Neural cell (in vitro differentiated cells): ENCODE data around the gene TBC1D32. TPM values are rescaled to one million over a fixed set of nuclear protein-coding genes. Genes with fewer than 3 reads are reported as not detected.
"Not testable (repeated sequence)": the region's sequence is repeated elsewhere in the genome, so short reads cannot be mapped to it uniquely, and the experiment has no call there.

Experiments
- H2AFZ ChIP-seq: fragments of 200-600, 300-800 bp; sonication (generic), shearing (Covaris generic); 2 replicates; pipeline ENCODE4 v1.6.0; 2014; ENCODE audit warnings: low read depth, mild to moderate bottlenecking, antibody characterized with exemption, low read length, moderate library complexity
- H3F3A ChIP-seq: fragments of 200-600 bp; shearing (Covaris generic); 2 replicates; pipeline ENCODE4 v1.6.1; 2016; ENCODE audit warnings: mild to moderate bottlenecking, moderate library complexity, mixed read lengths, antibody characterized with exemption, low read length; ENCODE audit not compliant: insufficient read depth, poor library complexity, severe bottlenecking
- H3K27ac ChIP-seq: fragments of 200-600, 300-800 bp; sonication (generic), shearing (Covaris generic); 2 replicates; pipeline ENCODE4 v1.5.1; 2014; ENCODE audit warnings: mild to moderate bottlenecking, low read length, moderate library complexity
- H3K27me3 ChIP-seq: fragments of 300-800, 200-600 bp; sonication (generic), shearing (Covaris generic); 2 replicates; pipeline ENCODE4 v1.6.0; 2014; ENCODE audit warnings: mild to moderate bottlenecking, low read depth, low read length, moderate library complexity; ENCODE audit not compliant: insufficient read depth
- H3K36me3 ChIP-seq: fragments of 300-800, 200-600 bp; sonication (generic), shearing (Covaris generic); 2 replicates; pipeline ENCODE4 v1.5.1; 2014; ENCODE audit warnings: mild to moderate bottlenecking, antibody characterized with exemption, low read length, moderate library complexity; ENCODE audit not compliant: insufficient read depth
- H3K4me2 ChIP-seq: fragments of 300-800, 200-600 bp; sonication (generic), shearing (Covaris generic); 2 replicates; pipeline ENCODE4 v1.6.0; 2014; ENCODE audit warnings: mild to moderate bottlenecking, low read length
- H3K4me3 ChIP-seq: fragments of 300-800, 200-600 bp; sonication (generic), shearing (Covaris generic); 2 replicates; pipeline ENCODE4 v1.5.1; 2014; ENCODE audit warnings: mild to moderate bottlenecking, low read length, moderate library complexity
- H3K79me2 ChIP-seq: fragments of 200-600 bp; shearing (Covaris generic); replicated peaks from 2 replicates; pipeline ENCODE4 v1.6.0; 2014; ENCODE audit warnings: mild to moderate bottlenecking, low read length, moderate library complexity; ENCODE audit not compliant: insufficient read depth
- H3K9ac ChIP-seq: fragments of 300-800, 200-600 bp; sonication (generic), shearing (Covaris generic); 2 replicates; pipeline ENCODE4 v1.6.1; 2016; ENCODE audit warnings: mild to moderate bottlenecking, low read length, mixed read lengths
- H3K9me2 ChIP-seq: fragments of 200-600 bp; shearing (Covaris generic); 2 replicates; pipeline ENCODE4 v1.6.1; 2016; ENCODE audit warnings: mild to moderate bottlenecking, low read length, mixed read lengths; ENCODE audit not compliant: insufficient read depth
- H3K9me3 ChIP-seq: fragments of 200-600, 300-800 bp; sonication (generic), shearing (Covaris generic); 2 replicates; pipeline ENCODE4 v1.6.1; 2016; ENCODE audit warnings: mild to moderate bottlenecking, mixed run types, low read length, moderate library complexity, mixed read lengths
- H4K20me1 ChIP-seq: fragments of 200-600 bp; shearing (Covaris generic); 2 replicates; pipeline ENCODE4 v1.6.1; 2016; ENCODE audit warnings: mild to moderate bottlenecking, mixed run types; ENCODE audit not compliant: insufficient read depth
- EP300 ChIP-seq: fragments of 450-650 bp; conservative IDR thresholded peaks from 2 replicates; pipeline ENCODE4 v1.6.1; 2014; ENCODE audit warnings: antibody characterized with exemption, mild to moderate bottlenecking, moderate library complexity; ENCODE audit not compliant: poor library complexity, severe bottlenecking
- EZH2 ChIP-seq: fragments of 200-600, 300-800 bp; shearing (Covaris generic), sonication (generic); IDR thresholded peaks from 2 replicates; pipeline ENCODE4 v1.6.1; 2014; ENCODE audit warnings: antibody characterized with exemption, low read length, borderline replicate concordance, mild to moderate bottlenecking; ENCODE audit not compliant: insufficient read depth, poor library complexity, severe bottlenecking
- MXI1 ChIP-seq: fragments of 450-650 bp; conservative IDR thresholded peaks from 2 replicates; pipeline ENCODE4 v1.6.1; 2014; ENCODE audit warnings: antibody characterized with exemption, mild to moderate bottlenecking; ENCODE audit not compliant: poor library complexity, severe bottlenecking
- POLR2AphosphoS5 ChIP-seq: IDR thresholded peaks from 2 replicates; pipeline ENCODE4 v1.6.1; 2012
- RAD21 ChIP-seq: fragments of 450-650 bp; conservative IDR thresholded peaks from 2 replicates; pipeline ENCODE4 v1.6.1; 2014; ENCODE audit warnings: antibody characterized with exemption, mild to moderate bottlenecking, moderate library complexity
- SMC3 ChIP-seq: fragments of 450-650 bp; conservative IDR thresholded peaks from 2 replicates; pipeline ENCODE4 v1.6.1; 2014; ENCODE audit warnings: antibody characterized with exemption, mild to moderate bottlenecking, moderate library complexity; ENCODE audit not compliant: poor library complexity
- TAF1 ChIP-seq: IDR thresholded peaks from 2 replicates; pipeline ENCODE4 v1.6.1; 2012; ENCODE audit warnings: low read depth
- polyA plus RNA-seq: library from polyadenylated mRNA; depleted of rRNA; stranded (reverse); fragments of >200 nt; gene quantifications from 2 replicates; pipeline ENCODE4 v1.2.3, GENCODE V29; 2014
- TF ChIP-seq, protein P1 (sequence below): fragments of 450-650 bp; IDR thresholded peaks from 2 replicates; pipeline ENCODE4 v1.5.1; 2014; ENCODE audit warnings: antibody characterized with exemption, mild to moderate bottlenecking, moderate library complexity; ENCODE audit not compliant: poor library complexity, severe bottlenecking
- TF ChIP-seq, protein P2 (sequence below): IDR thresholded peaks from 2 replicates; pipeline ENCODE4 v1.6.1; 2012; ENCODE audit warnings: borderline replicate concordance

TBC1D32 gene
- polyA plus RNA-seq, 1 donor from 2014 or later: 33.2 TPM

- Histone ChIP-seq H3F3A (no peaks in the 10 kb centered on the region), H3K4me2 (no peak overlapping the region)
Measured at GRCh38 chr6:121216928-121217327, 117.4 kb downstream of the TBC1D32 start.

DNA sequence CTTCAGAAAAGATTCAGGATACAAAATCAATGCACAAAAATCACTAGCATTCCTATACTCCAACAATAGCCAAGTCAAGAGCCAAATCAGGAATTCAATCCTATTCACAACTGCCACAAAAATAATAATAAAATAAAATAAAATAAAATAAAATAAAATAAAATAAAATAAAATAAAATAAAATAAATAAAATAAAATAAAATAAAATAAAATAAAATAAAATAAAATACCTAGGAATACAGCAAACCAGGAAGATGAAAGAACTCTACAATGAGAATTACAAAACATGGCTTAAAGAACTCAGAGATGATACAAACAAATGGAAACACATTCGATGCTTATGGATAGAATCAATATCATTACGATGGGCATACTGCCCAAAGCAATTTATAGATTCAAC is 120.9 kb downstream of the TBC1D32 start:
- not testable (repeated sequence) for H3K27me3 ChIP-seq, H3K79me2 ChIP-seq, H4K20me1 ChIP-seq, H3K9me2 ChIP-seq, H3K4me3 ChIP-seq, H3K36me3 ChIP-seq, H3K9ac ChIP-seq, H2AFZ ChIP-seq, H3K4me2 ChIP-seq, H3K9me3 ChIP-seq, H3F3A ChIP-seq, H3K27ac ChIP-seq

More at GRCh38 chr6:121216928-121217327, 117.4 kb downstream of the TBC1D32 start:
- TF ChIP-seq TAF1: no peak
- TF ChIP-seq EP300: no peak
- TF ChIP-seq, protein P1, sequence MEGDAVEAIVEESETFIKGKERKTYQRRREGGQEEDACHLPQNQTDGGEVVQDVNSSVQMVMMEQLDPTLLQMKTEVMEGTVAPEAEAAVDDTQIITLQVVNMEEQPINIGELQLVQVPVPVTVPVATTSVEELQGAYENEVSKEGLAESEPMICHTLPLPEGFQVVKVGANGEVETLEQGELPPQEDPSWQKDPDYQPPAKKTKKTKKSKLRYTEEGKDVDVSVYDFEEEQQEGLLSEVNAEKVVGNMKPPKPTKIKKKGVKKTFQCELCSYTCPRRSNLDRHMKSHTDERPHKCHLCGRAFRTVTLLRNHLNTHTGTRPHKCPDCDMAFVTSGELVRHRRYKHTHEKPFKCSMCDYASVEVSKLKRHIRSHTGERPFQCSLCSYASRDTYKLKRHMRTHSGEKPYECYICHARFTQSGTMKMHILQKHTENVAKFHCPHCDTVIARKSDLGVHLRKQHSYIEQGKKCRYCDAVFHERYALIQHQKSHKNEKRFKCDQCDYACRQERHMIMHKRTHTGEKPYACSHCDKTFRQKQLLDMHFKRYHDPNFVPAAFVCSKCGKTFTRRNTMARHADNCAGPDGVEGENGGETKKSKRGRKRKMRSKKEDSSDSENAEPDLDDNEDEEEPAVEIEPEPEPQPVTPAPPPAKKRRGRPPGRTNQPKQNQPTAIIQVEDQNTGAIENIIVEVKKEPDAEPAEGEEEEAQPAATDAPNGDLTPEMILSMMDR: no peak
- TF ChIP-seq MXI1: no peak
- no peak for TF ChIP-seq EZH2
- TF ChIP-seq, protein P2, sequence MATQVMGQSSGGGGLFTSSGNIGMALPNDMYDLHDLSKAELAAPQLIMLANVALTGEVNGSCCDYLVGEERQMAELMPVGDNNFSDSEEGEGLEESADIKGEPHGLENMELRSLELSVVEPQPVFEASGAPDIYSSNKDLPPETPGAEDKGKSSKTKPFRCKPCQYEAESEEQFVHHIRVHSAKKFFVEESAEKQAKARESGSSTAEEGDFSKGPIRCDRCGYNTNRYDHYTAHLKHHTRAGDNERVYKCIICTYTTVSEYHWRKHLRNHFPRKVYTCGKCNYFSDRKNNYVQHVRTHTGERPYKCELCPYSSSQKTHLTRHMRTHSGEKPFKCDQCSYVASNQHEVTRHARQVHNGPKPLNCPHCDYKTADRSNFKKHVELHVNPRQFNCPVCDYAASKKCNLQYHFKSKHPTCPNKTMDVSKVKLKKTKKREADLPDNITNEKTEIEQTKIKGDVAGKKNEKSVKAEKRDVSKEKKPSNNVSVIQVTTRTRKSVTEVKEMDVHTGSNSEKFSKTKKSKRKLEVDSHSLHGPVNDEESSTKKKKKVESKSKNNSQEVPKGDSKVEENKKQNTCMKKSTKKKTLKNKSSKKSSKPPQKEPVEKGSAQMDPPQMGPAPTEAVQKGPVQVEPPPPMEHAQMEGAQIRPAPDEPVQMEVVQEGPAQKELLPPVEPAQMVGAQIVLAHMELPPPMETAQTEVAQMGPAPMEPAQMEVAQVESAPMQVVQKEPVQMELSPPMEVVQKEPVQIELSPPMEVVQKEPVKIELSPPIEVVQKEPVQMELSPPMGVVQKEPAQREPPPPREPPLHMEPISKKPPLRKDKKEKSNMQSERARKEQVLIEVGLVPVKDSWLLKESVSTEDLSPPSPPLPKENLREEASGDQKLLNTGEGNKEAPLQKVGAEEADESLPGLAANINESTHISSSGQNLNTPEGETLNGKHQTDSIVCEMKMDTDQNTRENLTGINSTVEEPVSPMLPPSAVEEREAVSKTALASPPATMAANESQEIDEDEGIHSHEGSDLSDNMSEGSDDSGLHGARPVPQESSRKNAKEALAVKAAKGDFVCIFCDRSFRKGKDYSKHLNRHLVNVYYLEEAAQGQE: no peak
- TF ChIP-seq RAD21: no peak
- no peak for TF ChIP-seq POLR2AphosphoS5
- no peak for TF ChIP-seq SMC3
- Histone ChIP-seq H3K27me3 (no peaks in the 10 kb centered on the region), H3K79me2 (no peaks in the 10 kb centered on the region), H3K9me2 (no peaks in the 10 kb centered on the region), H3K9ac (no peak overlapping the region), H3K36me3 (no peaks in the 10 kb centered on the region), H4K20me1 (no peaks in the 10 kb centered on the region), H3K27ac (no peak overlapping the region), H3K4me3 (no peak overlapping the region), H2AFZ (no peak overlapping the region), H3K9me3 (no peaks in the 10 kb centered on the region)

DNA sequence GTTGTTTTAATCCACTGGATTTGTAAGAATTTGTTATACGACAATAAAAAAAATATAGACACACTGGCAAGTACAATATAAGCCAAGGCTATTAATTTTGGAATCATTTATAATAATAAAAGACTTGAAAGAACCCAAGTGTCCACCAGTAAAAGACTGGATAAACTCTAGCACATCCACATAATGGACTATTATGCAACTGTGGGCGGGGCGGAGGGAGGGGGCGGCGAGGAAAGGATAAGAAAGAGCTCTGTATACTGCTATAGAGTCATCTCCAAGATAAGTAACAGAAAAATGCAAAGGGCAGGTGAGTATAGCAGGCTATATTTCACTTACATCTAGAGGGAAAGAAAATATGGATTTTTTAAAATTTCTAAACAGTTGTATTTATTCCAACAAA is 123.3 kb downstream of the TBC1D32 start:
- Histone ChIP-seq H3K4me2 (no peak overlapping the region), H3K36me3 (no peaks in the 10 kb centered on the region), H3K27ac (no peak overlapping the region), H3K9me2 (no peaks in the 10 kb centered on the region), H3F3A (no peaks in the 10 kb centered on the region), H3K27me3 (no peaks in the 10 kb centered on the region), H2AFZ (no peak overlapping the region), H4K20me1 (no peaks in the 10 kb centered on the region), H3K79me2 (no peaks in the 10 kb centered on the region), H3K9ac (no peak overlapping the region), H3K4me3 (no peak overlapping the region), H3K9me3 (no peaks in the 10 kb centered on the region)
- TF ChIP-seq TAF1 (no peak), MXI1 (no peak), SMC3 (no peak), EZH2 (no peak), POLR2AphosphoS5 (no peak), RAD21 (no peak), EP300 (no peak)
- TF ChIP-seq, protein P2: no peak
- TF ChIP-seq, protein P1: no peak
